Measurements from ENCODE around the gene MYO6.

MYO6 gene

DNA sequence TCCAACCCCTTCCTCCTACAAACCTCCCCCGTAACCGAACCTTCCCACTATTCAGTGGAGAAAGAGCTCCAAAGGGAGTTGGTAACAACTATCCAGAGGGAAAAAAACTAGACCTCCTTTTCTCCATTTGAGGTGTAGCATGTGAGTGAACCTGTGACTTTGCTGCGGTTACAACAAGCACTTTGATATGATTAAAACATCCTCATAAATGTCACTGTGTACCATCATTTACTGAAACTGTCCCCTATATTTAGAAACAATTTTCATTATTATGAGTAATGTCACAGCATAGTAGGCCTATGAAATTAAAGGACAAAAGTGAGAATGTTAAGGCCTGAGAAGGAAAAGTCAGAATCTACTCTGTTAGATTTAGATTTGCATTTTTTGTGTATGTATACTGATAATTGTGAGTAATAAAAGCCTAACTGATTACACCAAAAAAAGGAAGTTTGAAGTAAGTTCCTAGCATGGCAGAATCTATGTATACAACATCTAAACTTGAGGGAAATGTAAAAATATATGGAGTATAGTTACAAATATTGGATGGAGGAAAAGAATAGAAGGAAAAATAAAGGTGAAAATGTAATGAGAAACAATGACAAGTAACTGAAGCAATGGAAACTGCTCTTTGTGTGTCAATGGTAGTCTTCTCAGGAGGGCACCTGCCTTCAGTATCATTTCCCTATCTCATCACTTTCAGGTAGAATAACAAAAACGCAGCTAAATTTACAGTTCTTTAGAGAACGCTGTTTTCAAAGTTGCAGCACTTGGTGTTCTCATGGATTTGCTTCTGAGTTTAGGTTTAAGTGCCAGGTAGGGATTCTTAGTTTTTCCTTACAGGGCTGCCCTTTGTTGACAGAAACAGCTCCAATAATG lies 177.5 kb downstream of the MYO6 start:
- Histone ChIP-seq H3K36me3 (ENCODE audit: control insufficient read depth in 2 of 2, insufficient read depth in 1 of 2, low read length in 2 of 2) (no peaks in the 10 kb centered on the region), H3K9me3 (ENCODE audit: control insufficient read depth, insufficient read depth, low read depth, low read length) (no peaks in the 10 kb centered on the region)

GRCh38 chr6:75931011-75931680 lies 182.1 kb downstream of the MYO6 start:
- H3K9me3 ChIP-seq (ENCODE audit: control insufficient read depth, insufficient read depth, low read depth, low read length): no peaks in the 10 kb centered on the region
- TF ChIP-seq ZNF585B (tag by site-specific recombination; IDR thresholded peaks at IDR 0.05): no peak
- TF ChIP-seq ZNF521 (tag by site-specific recombination; IDR thresholded peaks at IDR 0.05): no peak
- ChIA-PET CTCF (interaction anchor here (0.6 to 8.6 kb wide), 9 partner anchors 15 to 1537 kb away, joined by 3 to 99 read pairs (median 4); no protein-coding TSS in a partner anchor), POLR2A (no interaction called here)
- H3K4me1 ChIP-seq (ENCODE audit: control insufficient read depth, insufficient read depth, low read length): no peaks in the 10 kb centered on the region
- no peak overlapping the region for H3K4me3 ChIP-seq (ENCODE audit: low read depth, low read length)
- H3K27ac ChIP-seq (ENCODE audit: extremely low read depth, low read depth, low read length): no peak overlapping the region
- H3K36me3 ChIP-seq (ENCODE audit: control insufficient read depth in 2 of 2, insufficient read depth in 1 of 2, low read length in 2 of 2): no peaks in the 10 kb centered on the region

More for the DNA sequence above, 177.5 kb downstream of the MYO6 start:
- Histone ChIP-seq H3K4me3 (ENCODE audit: low read depth, low read length) (no peak overlapping the region), H3K4me1 (ENCODE audit: control insufficient read depth, insufficient read depth, low read length) (no peaks in the 10 kb centered on the region), H3K27ac (ENCODE audit: extremely low read depth, low read depth, low read length) (no peak overlapping the region)
- POLR2A ChIA-PET: no interaction called here
- TF ChIP-seq ZNF707 (tag by site-specific recombination; IDR thresholded peaks at IDR 0.05) (no peak), ZNF248 (tag by site-specific recombination; IDR thresholded peaks at IDR 0.05) (no peak), ZNF274 (IDR thresholded peaks at IDR 0.05; ENCODE audit: low read length) (no peak), ZNF274 (tag by site-specific recombination; IDR thresholded peaks at IDR 0.05; ENCODE audit: borderline replicate concordance) (no peak), ZNF391 (tag by site-specific recombination; IDR thresholded peaks at IDR 0.05; ENCODE audit: borderline replicate concordance, low read depth) (no peak), ZNF585B (tag by site-specific recombination; IDR thresholded peaks at IDR 0.05) (no peak), ZNF544 (tag by site-specific recombination; IDR thresholded peaks at IDR 0.05) (no peak)
- TF ChIP-seq, protein P1, sequence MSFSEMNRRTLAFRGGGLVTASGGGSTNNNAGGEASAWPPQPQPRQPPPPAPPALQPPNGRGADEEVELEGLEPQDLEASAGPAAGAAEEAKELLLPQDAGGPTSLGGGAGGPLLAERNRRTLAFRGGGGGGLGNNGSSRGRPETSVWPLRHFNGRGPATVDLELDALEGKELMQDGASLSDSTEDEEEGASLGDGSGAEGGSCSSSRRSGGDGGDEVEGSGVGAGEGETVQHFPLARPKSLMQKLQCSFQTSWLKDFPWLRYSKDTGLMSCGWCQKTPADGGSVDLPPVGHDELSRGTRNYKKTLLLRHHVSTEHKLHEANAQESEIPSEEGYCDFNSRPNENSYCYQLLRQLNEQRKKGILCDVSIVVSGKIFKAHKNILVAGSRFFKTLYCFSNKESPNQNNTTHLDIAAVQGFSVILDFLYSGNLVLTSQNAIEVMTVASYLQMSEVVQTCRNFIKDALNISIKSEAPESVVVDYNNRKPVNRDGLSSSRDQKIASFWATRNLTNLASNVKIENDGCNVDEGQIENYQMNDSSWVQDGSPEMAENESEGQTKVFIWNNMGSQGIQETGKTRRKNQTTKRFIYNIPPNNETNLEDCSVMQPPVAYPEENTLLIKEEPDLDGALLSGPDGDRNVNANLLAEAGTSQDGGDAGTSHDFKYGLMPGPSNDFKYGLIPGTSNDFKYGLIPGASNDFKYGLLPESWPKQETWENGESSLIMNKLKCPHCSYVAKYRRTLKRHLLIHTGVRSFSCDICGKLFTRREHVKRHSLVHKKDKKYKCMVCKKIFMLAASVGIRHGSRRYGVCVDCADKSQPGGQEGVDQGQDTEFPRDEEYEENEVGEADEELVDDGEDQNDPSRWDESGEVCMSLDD (tag by site-specific recombination; IDR thresholded peaks at IDR 0.05): no peak
- CTCF ChIA-PET: interaction anchor here (0.7 to 2.0 kb wide), 3 partner anchors 8 to 10 kb away, joined by 3 to 15 read pairs (median 3); no protein-coding TSS in a partner anchor

DNA sequence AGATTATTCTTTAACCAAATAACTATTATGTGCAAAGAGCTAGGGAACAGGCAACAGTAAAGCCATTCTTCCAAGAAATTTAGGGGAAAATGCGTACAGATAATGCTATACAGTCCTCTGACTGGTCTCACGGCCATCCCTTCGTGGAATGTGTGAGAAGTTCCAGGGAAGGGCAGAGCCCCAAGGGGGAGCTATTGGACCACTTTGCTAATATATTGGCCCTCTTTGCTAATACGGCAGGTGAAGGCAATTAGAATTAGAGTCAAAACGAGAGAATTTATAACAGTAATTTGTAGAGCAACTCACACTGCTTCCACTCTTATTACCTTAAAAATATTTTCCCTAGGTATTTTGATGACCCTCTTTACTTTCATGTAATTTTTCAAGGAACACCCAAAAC lies 183.0 kb downstream of the MYO6 start:
- POLR2A ChIA-PET: no interaction called here
- CTCF ChIA-PET: interaction anchor here (0.6 to 8.6 kb wide), 16 partner anchors 15 to 1537 kb away, joined by 3 to 99 read pairs (median 4); partner anchors contain the start of gene HTR1B
- Histone ChIP-seq H3K27ac (ENCODE audit: extremely low read depth, low read depth, low read length) (no peak overlapping the region), H3K4me1 (ENCODE audit: control insufficient read depth, insufficient read depth, low read length) (no peaks in the 10 kb centered on the region), H3K36me3 (ENCODE audit: control insufficient read depth in 2 of 2, insufficient read depth in 1 of 2, low read length in 2 of 2) (no peaks in the 10 kb centered on the region), H3K9me3 (ENCODE audit: control insufficient read depth, insufficient read depth, low read depth, low read length) (no peaks in the 10 kb centered on the region), H3K4me3 (ENCODE audit: low read depth, low read length) (no peak overlapping the region)
- no peak for TF ChIP-seq ZNF768 (tag by site-specific recombination; IDR thresholded peaks at IDR 0.05)
- TF ChIP-seq ZNF654 (tag by site-specific recombination; IDR thresholded peaks at IDR 0.05; ENCODE audit: low read depth): peak; percentile 58
- TF ChIP-seq ZNF223 (tag by site-specific recombination; IDR thresholded peaks at IDR 0.05): no peak
- peak; percentile 15; the same call in 1 of the 2 replicates for TF ChIP-seq ZNF10 (tag by site-specific recombination; IDR thresholded peaks at IDR 0.05)
- TF ChIP-seq ZNF518A (tag by site-specific recombination; conservative IDR thresholded peaks at IDR 0.05; ENCODE audit: low read depth): no peak
